HEK293 (cell line): ENCODE measurements around the gene PMF1.

Experiments used
- CTCF ChIP-seq: fragments of 450-650 bp; formaldehyde crosslinking; IDR thresholded peaks from 2 replicates; pipeline ENCODE4 v1.5.1; 2016; ENCODE audit warnings: missing biosample characterization, missing genetic modification characterization
- PATZ1 ChIP-seq: fragments of 450-650 bp; formaldehyde crosslinking; IDR thresholded peaks from 2 replicates; pipeline ENCODE4 v1.5.1; 2016; ENCODE audit warnings: missing biosample characterization, missing genetic modification characterization
- SP2 ChIP-seq: fragments of 450-650 bp; formaldehyde crosslinking; IDR thresholded peaks from 2 replicates; pipeline ENCODE4 v1.5.1; 2016; ENCODE audit warnings: missing biosample characterization, missing genetic modification characterization
- ZEB2 ChIP-seq: fragments of 450-650 bp; formaldehyde crosslinking; IDR thresholded peaks from 2 replicates; pipeline ENCODE4 v1.5.1; 2016; ENCODE audit warnings: missing biosample characterization, missing genetic modification characterization
- ZNF138 ChIP-seq: fragments of 450-650 bp; formaldehyde crosslinking; IDR thresholded peaks from 2 replicates; pipeline ENCODE4 v1.5.1; 2016; ENCODE audit warnings: missing biosample characterization, missing genetic modification characterization, borderline replicate concordance
- ZNF292 ChIP-seq: fragments of 450-650 bp; formaldehyde crosslinking; IDR thresholded peaks from 2 replicates; pipeline ENCODE4 v1.5.1; 2016; ENCODE audit warnings: low read depth, missing biosample characterization, missing genetic modification characterization, borderline replicate concordance
- ZNF350 ChIP-seq: fragments of 450-650 bp; formaldehyde crosslinking; IDR thresholded peaks from 2 replicates; pipeline ENCODE4 v1.5.0; 2017; ENCODE audit warnings: missing biosample characterization, mild to moderate bottlenecking, missing genetic modification characterization
- ZNF747 ChIP-seq: fragments of 450-650 bp; formaldehyde crosslinking; IDR thresholded peaks from 2 replicates; pipeline ENCODE4 v1.5.1; 2016; ENCODE audit warnings: missing biosample characterization, missing genetic modification characterization

GRCh38 chr1:156212833-156213643 lies at the start of gene PMF1:
- TF ChIP-seq PATZ1 (tag by site-specific recombination) (0 out of 2 replicates have a peak, but pooled peaks have one; percentile 27), ZNF350 (tag by site-specific recombination) (no peak), SP2 (tag by site-specific recombination) (peak; percentile 92), ZNF292 (tag by site-specific recombination) (no peak), ZNF138 (no peak), ZEB2 (tag by site-specific recombination) (peak; percentile 84), ZNF747 (tag by site-specific recombination) (no peak), CTCF (tag by site-specific recombination) (no peak)
